SU-DHL-6 (cell line): ENCODE data around the gene XCL1.

Experiments
- H2AFZ ChIP-seq: fragments of 200-600 bp; sonication (generic); 2 replicates; pipeline ENCODE4 v1.6.1; 2014; ENCODE audit warnings: low read depth, mild to moderate bottlenecking, moderate library complexity, mixed read lengths, antibody characterized with exemption, low read length; ENCODE audit not compliant: severe bottlenecking
- H3F3A ChIP-seq: fragments of 200-600 bp; shearing (Covaris generic); 2 replicates; pipeline ENCODE4 v1.6.0; 2016; ENCODE audit warnings: antibody characterized with exemption, mild to moderate bottlenecking; ENCODE audit not compliant: insufficient read depth
- H3K27ac ChIP-seq: fragments of 200-600 bp; sonication (generic); 2 replicates; pipeline ENCODE4 v1.5.1; 2016; ENCODE audit warnings: low read depth, mild to moderate bottlenecking, low read length, moderate library complexity, mixed read lengths
- H3K27me3 ChIP-seq: fragments of 200-600 bp; sonication (generic), shearing (Covaris generic); 2 replicates; pipeline ENCODE4 v1.6.0; 2014; ENCODE audit warnings: mild to moderate bottlenecking, low read length
- H3K36me3 ChIP-seq: fragments of 200-600 bp; sonication (generic); 2 replicates; pipeline ENCODE4 v1.6.1; 2014; ENCODE audit warnings: mild to moderate bottlenecking, low read length, mixed read lengths
- H3K4me2 ChIP-seq: fragments of 300-600, 200-600 bp; shearing (Covaris generic), sonication (generic); 2 replicates; pipeline ENCODE4 v1.6.0; 2014; ENCODE audit warnings: low read length, low read depth, mild to moderate bottlenecking; ENCODE audit not compliant: poor library complexity, severe bottlenecking
- H3K4me3 ChIP-seq: fragments of 200-600 bp; sonication (generic); 2 replicates; pipeline ENCODE4 v1.5.1; 2014; ENCODE audit warnings: antibody characterized with exemption, low read length, mild to moderate bottlenecking, mixed read lengths; ENCODE audit not compliant: insufficient read depth, poor library complexity, severe bottlenecking
- H3K79me2 ChIP-seq: fragments of 200-600 bp; sonication (generic); 2 replicates; pipeline ENCODE4 v1.6.1; 2014; ENCODE audit warnings: mild to moderate bottlenecking, low read length, moderate library complexity; ENCODE audit not compliant: insufficient read depth
- H3K9ac ChIP-seq: fragments of 200-600 bp; sonication (generic); 2 replicates; pipeline ENCODE4 v1.7.0; 2014; ENCODE audit warnings: mild to moderate bottlenecking, low read length
- H3K9me2 ChIP-seq: fragments of 200-600 bp; sonication (generic); replicated peaks from 2 replicates; pipeline ENCODE4 v1.6.1; 2014; ENCODE audit warnings: low read length; ENCODE audit not compliant: insufficient read depth
- H3K9me3 ChIP-seq: fragments of 200-600 bp; sonication (generic); 2 replicates; pipeline ENCODE4 v1.6.1; 2014; ENCODE audit warnings: low read length, mixed read lengths; ENCODE audit not compliant: insufficient read depth
- H4K20me1 ChIP-seq: fragments of 200-600 bp; sonication (generic); 2 replicates; pipeline ENCODE4 v1.6.1; 2014; ENCODE audit warnings: low read depth, mild to moderate bottlenecking, antibody characterized with exemption, low read length, moderate library complexity, mixed read lengths
- EZH2phosphoT487 ChIP-seq: fragments of 200-600 bp; sonication (generic), shearing (Covaris generic); conservative IDR thresholded peaks from 2 replicates; pipeline ENCODE4 v1.6.1; 2018; ENCODE audit warnings: mild to moderate bottlenecking, antibody characterized with exemption, low read length, moderate library complexity, mixed read lengths
- TF ChIP-seq, protein P1 (sequence below): fragments of 200-600 bp; sonication (generic); IDR thresholded peaks from one replicate; pipeline ENCODE4 v1.5.1; 2017; ENCODE audit warnings: antibody characterized with exemption, mild to moderate bottlenecking, low read length, moderate library complexity; ENCODE audit not compliant: insufficient read depth, poor library complexity, severe bottlenecking

Gene XCL1

DNA sequence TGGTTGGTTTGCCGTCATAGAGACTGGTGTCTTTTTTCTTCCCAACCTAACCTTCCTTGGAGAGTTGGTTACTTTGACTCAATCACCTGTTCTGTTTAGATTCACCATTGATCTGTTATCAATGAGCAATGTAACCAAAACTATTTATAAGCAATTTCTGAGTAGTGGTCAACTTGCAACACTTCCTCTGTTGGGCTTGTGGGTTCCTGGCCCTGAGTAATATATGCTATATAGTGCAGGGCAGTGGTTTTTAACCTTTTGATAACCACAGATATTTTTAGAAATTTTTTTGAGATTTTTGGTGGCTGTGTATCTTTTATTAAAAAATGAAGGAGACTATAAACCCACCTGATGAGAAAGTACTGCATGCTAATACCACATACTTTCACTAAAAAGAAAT lies 9.4 kb upstream of the XCL1 start:
- no peak overlapping the region for H2AFZ ChIP-seq
- no peak for TF ChIP-seq EZH2phosphoT487
- TF ChIP-seq, protein P1, sequence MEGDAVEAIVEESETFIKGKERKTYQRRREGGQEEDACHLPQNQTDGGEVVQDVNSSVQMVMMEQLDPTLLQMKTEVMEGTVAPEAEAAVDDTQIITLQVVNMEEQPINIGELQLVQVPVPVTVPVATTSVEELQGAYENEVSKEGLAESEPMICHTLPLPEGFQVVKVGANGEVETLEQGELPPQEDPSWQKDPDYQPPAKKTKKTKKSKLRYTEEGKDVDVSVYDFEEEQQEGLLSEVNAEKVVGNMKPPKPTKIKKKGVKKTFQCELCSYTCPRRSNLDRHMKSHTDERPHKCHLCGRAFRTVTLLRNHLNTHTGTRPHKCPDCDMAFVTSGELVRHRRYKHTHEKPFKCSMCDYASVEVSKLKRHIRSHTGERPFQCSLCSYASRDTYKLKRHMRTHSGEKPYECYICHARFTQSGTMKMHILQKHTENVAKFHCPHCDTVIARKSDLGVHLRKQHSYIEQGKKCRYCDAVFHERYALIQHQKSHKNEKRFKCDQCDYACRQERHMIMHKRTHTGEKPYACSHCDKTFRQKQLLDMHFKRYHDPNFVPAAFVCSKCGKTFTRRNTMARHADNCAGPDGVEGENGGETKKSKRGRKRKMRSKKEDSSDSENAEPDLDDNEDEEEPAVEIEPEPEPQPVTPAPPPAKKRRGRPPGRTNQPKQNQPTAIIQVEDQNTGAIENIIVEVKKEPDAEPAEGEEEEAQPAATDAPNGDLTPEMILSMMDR, result no peak
- no peak overlapping the region for H3K27ac ChIP-seq
- H3K9ac ChIP-seq, result no peak overlapping the region
- no peaks in the 10 kb centered on the region for H3F3A ChIP-seq
- no peaks in the 10 kb centered on the region for H4K20me1 ChIP-seq
- H3K9me2 ChIP-seq, result no peaks in the 10 kb centered on the region
- no peaks in the 10 kb centered on the region for H3K27me3 ChIP-seq
- H3K36me3 ChIP-seq, result no peaks in the 10 kb centered on the region
- H3K9me3 ChIP-seq, result no peaks in the 10 kb centered on the region
- H3K79me2 ChIP-seq, result no peaks in the 10 kb centered on the region
- no peak overlapping the region for H3K4me2 ChIP-seq
- H3K4me3 ChIP-seq, result no peak overlapping the region

DNA sequence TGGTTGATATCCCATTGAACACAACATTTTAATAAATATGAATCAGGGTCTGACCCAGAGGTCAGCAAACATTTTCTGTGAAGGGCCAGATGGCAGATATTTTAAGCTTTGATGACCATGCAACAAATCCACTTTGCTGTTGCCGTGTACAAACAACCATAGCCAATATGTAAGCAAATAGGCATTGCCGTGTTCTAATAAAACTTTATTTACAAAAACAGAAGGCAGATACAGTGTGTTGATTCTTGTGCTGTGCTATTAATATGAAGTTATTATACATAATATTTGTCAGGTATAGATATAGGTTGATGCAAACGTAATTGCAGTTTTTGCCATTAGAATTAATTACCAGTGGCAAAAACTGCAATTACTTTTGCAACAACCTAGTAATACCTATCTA lies 8.8 kb upstream of the XCL1 start:
- no peak overlapping the region for H2AFZ ChIP-seq
- no peaks in the 10 kb centered on the region for H3K36me3 ChIP-seq
- no peak overlapping the region for H3K4me3 ChIP-seq
- H3K4me2 ChIP-seq, result no peak overlapping the region
- H3K9me3 ChIP-seq, result no peaks in the 10 kb centered on the region
- H3K9me2 ChIP-seq, result no peaks in the 10 kb centered on the region
- TF ChIP-seq, protein P1, result no peak
- no peak for TF ChIP-seq EZH2phosphoT487
- H3K27me3 ChIP-seq, result no peaks in the 10 kb centered on the region
- H3F3A ChIP-seq, result no peaks in the 10 kb centered on the region
- H3K27ac ChIP-seq, result no peak overlapping the region
- no peaks in the 10 kb centered on the region for H3K79me2 ChIP-seq
- H3K9ac ChIP-seq, result no peak overlapping the region
- no peaks in the 10 kb centered on the region for H4K20me1 ChIP-seq

DNA sequence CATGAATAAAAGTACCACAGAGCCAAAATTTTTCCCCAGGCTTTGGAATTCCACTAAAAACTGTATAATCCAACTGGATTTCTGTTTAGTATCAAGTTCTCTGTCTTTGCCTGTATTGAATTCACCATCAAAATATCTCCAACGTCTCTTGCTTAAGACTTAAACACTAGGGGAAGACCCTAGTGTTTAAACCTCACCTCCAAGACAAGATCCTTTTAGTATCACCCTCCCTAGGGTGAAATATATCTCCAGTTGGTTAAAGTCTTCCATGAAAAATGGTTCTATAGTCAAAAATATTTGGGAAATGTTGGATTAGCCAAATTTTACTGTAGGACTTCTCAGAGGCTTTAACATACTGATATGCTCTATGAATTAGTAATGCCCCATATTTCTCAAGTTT lies 8.1 kb upstream of the XCL1 start:
- H3K36me3 ChIP-seq, result no peaks in the 10 kb centered on the region
- no peak overlapping the region for H3K4me3 ChIP-seq
- TF ChIP-seq, protein P1, result no peak
- no peak for TF ChIP-seq EZH2phosphoT487
- no peaks in the 10 kb centered on the region for H3K9me2 ChIP-seq
- no peak overlapping the region for H3K27ac ChIP-seq
- H3K9ac ChIP-seq, result no peak overlapping the region
- H3F3A ChIP-seq, result no peaks in the 10 kb centered on the region
- no peaks in the 10 kb centered on the region for H3K9me3 ChIP-seq
- H2AFZ ChIP-seq, result no peak overlapping the region
- H4K20me1 ChIP-seq, result no peaks in the 10 kb centered on the region
- H3K79me2 ChIP-seq, result no peaks in the 10 kb centered on the region
- H3K4me2 ChIP-seq, result no peak overlapping the region
- H3K27me3 ChIP-seq, result no peaks in the 10 kb centered on the region

DNA sequence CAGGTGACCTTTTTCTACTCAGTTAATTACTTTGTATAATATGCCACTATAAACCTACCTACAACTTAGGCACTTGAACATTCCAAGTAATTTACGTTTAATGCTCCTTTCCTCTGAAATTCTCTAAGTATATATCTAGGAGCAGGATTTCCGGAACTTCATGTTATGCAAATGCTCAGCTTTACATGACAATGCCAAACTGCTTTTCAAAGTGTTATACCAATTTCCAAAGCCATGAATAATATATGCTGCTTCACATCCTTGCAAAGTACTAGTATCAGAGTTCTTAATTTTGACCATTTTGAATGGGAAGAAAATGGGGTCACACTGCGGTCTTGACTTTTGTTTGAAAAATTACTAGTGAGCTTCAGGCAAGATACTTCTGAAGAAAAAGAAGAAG lies 5.8 kb upstream of the XCL1 start:
- Histone ChIP-seq H3F3A (no peaks in the 10 kb centered on the region), H3K27ac (no peak overlapping the region), H3K9me3 (no peaks in the 10 kb centered on the region), H3K4me2 (no peak overlapping the region), H3K27me3 (no peaks in the 10 kb centered on the region), H4K20me1 (no peaks in the 10 kb centered on the region), H3K9me2 (no peaks in the 10 kb centered on the region), H3K9ac (no peak overlapping the region), H3K4me3 (no peak overlapping the region), H3K79me2 (no peaks in the 10 kb centered on the region), H3K36me3 (no peaks in the 10 kb centered on the region), H2AFZ (no peak overlapping the region)
- no peak for TF ChIP-seq EZH2phosphoT487
- TF ChIP-seq, protein P1, result no peak
